Large intestine (tissue), 3 donors: ENCODE data around the gene CHRDL2. TPM values are rescaled to one million over a fixed set of nuclear protein-coding genes. Genes with fewer than 3 reads are reported as not detected.

Source experiments
- DNase-seq, 2 donors: peaks; one replicate each; pipeline versions ENCODE4 v3.0.0 to v3.0.0-alpha.2; 2013
- H3K27ac ChIP-seq: one replicate; pipeline ENCODE4 v1.5.1; 2013; ENCODE audit warnings: low read length
- H3K27me3 ChIP-seq: 2 replicates; pipeline ENCODE4 v1.6.1; 2013; ENCODE audit warnings: low read length; ENCODE audit not compliant: control insufficient read depth, insufficient read depth
- H3K36me3 ChIP-seq: 2 replicates; pipeline ENCODE4 v1.6.1; 2013; ENCODE audit warnings: low read length; ENCODE audit not compliant: control insufficient read depth, insufficient read depth
- H3K4me1 ChIP-seq: one replicate; pipeline ENCODE4 v1.6.1; 2013; ENCODE audit warnings: low read length; ENCODE audit not compliant: control insufficient read depth, insufficient read depth
- H3K4me3 ChIP-seq: one replicate; pipeline ENCODE4 v1.5.1; 2013; ENCODE audit warnings: low read length
- H3K9me3 ChIP-seq: one replicate; pipeline ENCODE4 v1.6.1; 2013; ENCODE audit warnings: mild to moderate bottlenecking, low read depth, low read length, moderate library complexity; ENCODE audit not compliant: control insufficient read depth
- WGBS: methylation state at CpG from one replicate; pipeline ENCODE4 v1.1.5; 2013; ENCODE audit warnings: low lambda C conversion rate; ENCODE audit not compliant: insufficient coverage; 5-methylcytosine and 5-hydroxymethylcytosine counted together
- polyA plus RNA-seq: library from polyadenylated mRNA; unstranded; fragments of 120-200 nt; gene quantifications from one replicate; pipeline ENCODE4 v1.2.1, GENCODE V29; 2013

CHRDL2 gene
- polyA plus RNA-seq, 1 donor: 2.4 TPM

GRCh38 chr11:74646954-74647353 lies 84.3 kb downstream of the CHRDL2 start:
- Histone ChIP-seq H3K4me1 (no peaks in the 10 kb centered on the region), H3K27me3 (no peaks in the 10 kb centered on the region), H3K4me3 (no peak overlapping the region), H3K27ac (no peak overlapping the region), H3K36me3 (peaks cover 12% of the 10 kb centered on the region), H3K9me3 (no peaks in the 10 kb centered on the region)
- WGBS: 93% methylated on average over 3 of the region's 7 CpGs
- no peak for DNase-seq

Other genes with a start within 250 kb of the CHRDL2 start
- gene LIPT2, start 237.7 kb downstream of the CHRDL2 start, polyA plus RNA-seq: 6.8 TPM
- 16.9 TPM for gene POLD3, start 138.8 kb downstream of the CHRDL2 start, polyA plus RNA-seq
- gene RNF169, start 17.4 kb upstream of the CHRDL2 start, polyA plus RNA-seq: 11.5 TPM
- gene XRRA1, start 217.7 kb upstream of the CHRDL2 start, polyA plus RNA-seq: 17.3 TPM
- 203 TPM for gene SPCS2, start 217.8 kb upstream of the CHRDL2 start, polyA plus RNA-seq